GM18502 (cell line): ENCODE results near the gene ATP2B2.

Experiments used
- ATAC-seq: cut with Tn5 transposase; IDR thresholded peaks from one replicate; pipeline ENCODE4 v1.9.1; 2021; ENCODE audit warnings: mild to moderate bottlenecking; ENCODE audit not compliant: unreplicated experiment, poor library complexity

ATP2B2 gene

GRCh38 chr3:10408680-10409079 lies 96.7 kb downstream of the ATP2B2 start:
- ATAC-seq: no peak

GRCh38 chr3:10407361-10407760 lies 98.0 kb downstream of the ATP2B2 start:
- ATAC-seq: no peak

DNA sequence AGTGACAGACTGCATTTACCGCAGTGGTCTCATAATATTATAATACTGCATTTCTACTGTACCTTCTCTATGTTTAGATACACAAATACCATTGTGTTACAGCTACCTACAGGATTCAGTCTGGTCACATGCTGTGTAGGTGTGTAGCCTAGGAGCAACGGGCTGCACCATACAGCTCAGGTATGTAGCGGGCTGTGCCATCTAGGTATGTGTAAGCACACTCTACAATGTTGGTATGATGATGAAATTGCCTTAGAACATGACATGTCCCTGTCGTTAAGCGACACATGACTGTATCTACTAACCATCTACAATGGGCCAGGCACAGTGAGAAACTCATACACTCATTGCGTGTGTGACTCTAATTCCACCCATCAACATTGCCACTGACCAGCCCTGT lies 99.0 kb downstream of the ATP2B2 start:
- ATAC-seq: no peak

GRCh38 chr3:10405816-10406215 lies 99.6 kb downstream of the ATP2B2 start:
- no peak for ATAC-seq

- no peak for ATAC-seq
Measured at GRCh38 chr3:10404876-10405275, 100.5 kb downstream of the ATP2B2 start.

GRCh38 chr3:10404377-10404776 lies 101.0 kb downstream of the ATP2B2 start:
- no peak for ATAC-seq

GRCh38 chr3:10401990-10402761 lies 103.2 kb downstream of the ATP2B2 start:
- no peak for ATAC-seq

DNA sequence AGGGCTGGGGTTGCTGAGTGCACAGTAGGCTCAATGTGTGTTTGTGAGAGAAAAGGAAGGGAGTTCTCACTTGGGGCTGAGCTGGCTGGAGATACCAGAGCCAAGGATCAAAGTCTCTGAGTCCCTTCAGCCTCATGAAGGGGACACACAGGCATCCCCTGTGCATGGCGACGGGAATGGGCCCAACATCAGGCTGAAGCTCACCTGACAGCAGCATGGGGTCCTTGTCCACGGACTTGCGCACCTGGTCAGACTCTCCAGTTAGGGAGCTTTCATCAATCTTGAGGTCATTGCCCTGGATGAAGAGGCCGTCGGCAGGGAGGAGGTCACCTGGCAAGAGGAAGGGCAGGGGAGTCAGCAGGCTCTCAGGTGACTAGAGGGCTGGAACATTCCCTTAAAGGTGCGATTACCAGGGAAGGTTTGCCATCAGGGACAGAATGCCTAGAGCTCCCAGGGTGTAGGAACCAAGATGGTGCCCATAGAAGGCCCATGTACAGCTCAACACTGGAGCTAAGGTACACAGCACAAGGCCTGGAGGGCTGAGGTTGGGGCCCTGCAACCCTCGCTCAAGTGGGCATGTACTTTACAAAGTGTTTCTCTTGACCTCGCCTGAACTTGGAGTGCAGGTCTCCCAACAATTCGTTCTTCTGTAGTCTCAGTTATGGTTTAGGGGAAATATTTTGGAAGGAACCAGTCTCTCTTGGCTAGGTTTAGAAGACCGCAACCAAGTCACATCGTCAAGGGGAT lies 104.5 kb downstream of the ATP2B2 start:
- ATAC-seq: no peak

- ATAC-seq: no peak
Measured at GRCh38 chr3:10400050-10400748, 105.2 kb downstream of the ATP2B2 start.

DNA sequence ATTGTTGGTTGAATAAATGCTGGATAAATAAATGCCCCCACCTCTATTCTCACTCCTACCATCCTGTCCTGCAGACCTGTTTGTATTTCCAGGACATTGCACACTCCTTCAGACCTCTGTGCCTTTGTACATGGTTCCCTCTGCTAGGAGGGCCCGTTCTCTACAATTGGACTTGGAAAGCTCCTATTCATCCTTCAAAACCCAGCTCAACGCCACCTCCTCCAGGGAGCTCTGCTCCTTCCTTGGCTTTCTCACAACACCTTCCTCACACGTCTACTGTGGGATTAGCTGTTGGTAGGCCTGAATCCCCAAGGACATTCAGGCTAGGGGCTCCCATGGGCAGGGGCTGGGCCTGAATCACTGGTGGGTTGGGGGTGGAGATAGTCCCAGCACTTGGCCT lies 105.8 kb downstream of the ATP2B2 start:
- no peak for ATAC-seq

DNA sequence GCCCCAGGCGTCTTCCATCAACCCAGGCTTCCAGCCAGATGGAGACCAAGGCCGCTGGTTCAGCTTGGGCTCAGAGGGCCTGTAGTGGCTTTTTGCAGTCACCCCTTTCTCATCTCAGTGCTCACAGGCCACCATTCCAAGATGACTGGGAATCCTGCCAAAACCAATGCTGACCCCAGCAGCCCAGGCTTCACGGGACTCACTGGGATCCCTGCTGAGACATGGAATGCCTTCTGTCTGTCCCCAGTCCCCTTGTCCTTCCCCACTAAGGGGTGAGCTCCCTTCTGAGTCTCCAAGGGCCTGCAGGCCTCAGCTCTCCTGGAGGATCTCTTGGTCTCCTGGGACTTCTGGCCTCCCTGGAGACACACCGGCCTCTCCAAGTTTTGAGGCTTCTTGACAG lies 107.0 kb downstream of the ATP2B2 start:
- ATAC-seq: no peak

GRCh38 chr3:10397879-10398278 lies 107.5 kb downstream of the ATP2B2 start:
- no peak for ATAC-seq

DNA sequence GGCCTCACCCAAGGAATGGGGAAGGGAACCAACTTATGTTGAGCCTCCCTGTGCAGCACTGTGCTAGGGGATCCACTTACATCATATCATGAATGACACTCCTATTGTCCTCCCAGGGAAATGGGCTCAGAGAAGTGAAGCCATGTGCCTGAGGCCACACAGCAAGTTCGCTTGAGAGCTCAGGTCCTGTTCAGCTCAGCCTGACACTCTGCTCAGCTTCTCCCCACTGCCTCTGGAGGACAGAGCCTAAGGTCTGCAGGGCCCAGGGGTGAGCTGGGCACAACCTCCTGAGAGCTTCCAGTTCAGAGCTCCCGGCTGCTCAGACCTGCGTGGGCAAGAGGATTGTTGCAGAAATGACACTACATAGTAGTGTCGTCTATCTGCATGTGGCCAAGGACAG lies 108.5 kb downstream of the ATP2B2 start:
- ATAC-seq: no peak

DNA sequence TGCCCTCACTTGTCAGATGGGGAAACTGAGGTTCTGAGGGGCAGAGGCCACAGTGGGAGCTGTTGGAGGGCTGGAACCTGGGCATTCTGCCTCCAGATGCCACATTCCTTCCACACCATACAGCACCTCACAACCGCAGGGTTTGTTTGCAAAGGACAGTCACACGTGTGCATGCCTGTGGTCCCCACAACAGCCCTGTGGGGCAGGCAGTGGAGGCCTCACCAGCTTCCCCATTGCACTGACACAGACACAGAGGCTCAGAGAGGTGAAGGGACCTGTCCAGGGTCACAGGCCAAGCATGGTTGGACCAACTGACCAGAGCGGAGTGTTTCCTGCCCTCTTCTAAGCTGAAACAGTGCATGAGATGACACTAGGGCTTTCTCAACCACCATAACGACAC lies 109.3 kb downstream of the ATP2B2 start:
- no peak for ATAC-seq

DNA sequence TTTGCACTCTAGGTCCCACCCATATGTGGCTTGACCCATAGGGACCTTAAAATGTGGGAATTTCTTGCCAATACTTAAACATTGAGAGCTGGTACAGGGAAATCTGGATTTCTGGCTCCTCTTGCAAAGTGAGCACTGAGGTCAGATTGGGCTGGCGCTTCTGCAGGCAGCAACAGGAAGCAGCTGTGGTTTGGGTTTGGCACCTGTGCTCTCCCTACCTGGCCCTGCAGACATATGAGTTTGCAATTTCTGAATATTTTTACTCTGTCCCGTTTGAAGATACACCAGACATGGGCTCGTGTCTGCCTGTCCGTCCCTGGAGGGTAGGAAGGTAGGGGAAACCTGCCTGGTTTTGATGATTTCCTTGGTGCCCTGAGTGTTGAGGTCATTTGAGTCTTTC lies 109.7 kb downstream of the ATP2B2 start:
- no peak for ATAC-seq

GRCh38 chr3:10395196-10395595 lies 110.2 kb downstream of the ATP2B2 start:
- no peak for ATAC-seq

DNA sequence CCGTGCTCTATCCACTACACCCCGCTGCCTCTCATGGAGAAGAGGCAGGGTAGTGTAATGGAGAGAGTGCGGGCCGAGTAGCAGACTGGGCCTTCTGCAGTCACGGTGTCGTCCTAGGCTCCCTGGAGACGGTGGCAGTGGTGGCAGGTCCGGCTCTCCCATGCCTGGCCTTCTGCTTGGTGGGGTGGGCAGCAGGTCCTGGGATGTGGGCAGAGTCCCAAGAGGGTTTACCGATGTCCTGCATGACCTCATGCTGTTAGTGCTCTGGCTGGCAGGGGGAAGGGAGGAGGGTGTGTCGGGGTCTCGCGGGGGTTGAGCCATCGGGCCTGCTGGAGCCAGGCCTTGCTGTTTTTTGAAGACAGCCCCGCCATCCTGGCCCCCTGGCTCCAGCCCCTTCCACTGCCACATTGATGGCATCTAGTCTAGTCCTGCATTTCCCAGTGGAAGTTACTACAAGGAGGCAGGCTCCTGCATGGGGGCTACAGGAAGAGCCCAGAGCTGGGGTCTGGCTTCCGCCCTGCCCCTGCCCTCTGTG lies 110.8 kb downstream of the ATP2B2 start:
- ATAC-seq: no peak

GRCh38 chr3:10393514-10393913 lies 111.9 kb downstream of the ATP2B2 start:
- no peak for ATAC-seq

- no peak for ATAC-seq
Measured at GRCh38 chr3:10392906-10393461, 112.4 kb downstream of the ATP2B2 start.

- no peak for ATAC-seq
Measured at GRCh38 chr3:10392244-10392643, 113.1 kb downstream of the ATP2B2 start.

- no peak for ATAC-seq
Measured at GRCh38 chr3:10391391-10391790, 114.0 kb downstream of the ATP2B2 start.
